Measurements from ENCODE around the gene MAPK10.
"Not testable (repeated sequence)": the region's sequence is repeated elsewhere in the genome, so short reads cannot be mapped to it uniquely, and the experiment has no call there.

MAPK10 gene

GRCh38 chr4:86100539-86101215 lies 259.2 kb downstream of the MAPK10 start:
- no peak for DNase-seq

GRCh38 chr4:86099348-86099747 lies 260.5 kb downstream of the MAPK10 start:
- DNase-seq, result no peak

- DNase-seq, result no peak
Observed at GRCh38 chr4:86098691-86099090, 261.2 kb downstream of the MAPK10 start.

GRCh38 chr4:86096373-86096772 lies 263.5 kb downstream of the MAPK10 start:
- DNase-seq, result no peak

GRCh38 chr4:86092684-86093083 lies 267.2 kb downstream of the MAPK10 start:
- no peak for DNase-seq

GRCh38 chr4:86091201-86091600 lies 268.7 kb downstream of the MAPK10 start:
- DNase-seq, result no peak

GRCh38 chr4:86089781-86090323 lies 270.0 kb downstream of the MAPK10 start:
- no peak for DNase-seq

GRCh38 chr4:86089053-86089452 lies 270.8 kb downstream of the MAPK10 start:
- DNase-seq, result no peak

- not testable (repeated sequence) for DNase-seq
Observed at GRCh38 chr4:86075796-86076195, 284.1 kb downstream of the MAPK10 start.

- DNase-seq, result no peak
Observed at GRCh38 chr4:86060341-86060740, 299.5 kb downstream of the MAPK10 start.

- DNase-seq, result no peak
Observed at GRCh38 chr4:86058621-86059020, 301.2 kb downstream of the MAPK10 start.

- no peak for DNase-seq
Observed at GRCh38 chr4:86055898-86056297, 304.0 kb downstream of the MAPK10 start.

- no peak for DNase-seq
Observed at GRCh38 chr4:86054286-86055032, 305.4 kb downstream of the MAPK10 start.

GRCh38 chr4:86050496-86050895 lies 309.4 kb downstream of the MAPK10 start:
- no peak for DNase-seq

GRCh38 chr4:86048426-86048825 lies 311.4 kb downstream of the MAPK10 start:
- DNase-seq, result no peak

GRCh38 chr4:86044593-86044985 lies 315.3 kb downstream of the MAPK10 start:
- DNase-seq, result no peak

GRCh38 chr4:86043755-86044592 lies 315.9 kb downstream of the MAPK10 start:
- DNase-seq, result peak in 1 of 5 donors; percentile 6

GRCh38 chr4:86038037-86038436 lies 321.8 kb downstream of the MAPK10 start:
- DNase-seq, result no peak

GRCh38 chr4:86036736-86037135 lies 323.1 kb downstream of the MAPK10 start:
- DNase-seq, result no peak

GRCh38 chr4:86035688-86036087 lies 324.2 kb downstream of the MAPK10 start:
- no peak for DNase-seq

GRCh38 chr4:86034616-86035015 lies 325.2 kb downstream of the MAPK10 start:
- DNase-seq, result no peak

- DNase-seq, result no peak
Observed at GRCh38 chr4:86033171-86033570, 326.7 kb downstream of the MAPK10 start.

- DNase-seq, result no peak
Observed at GRCh38 chr4:86032476-86033022, 327.3 kb downstream of the MAPK10 start.
